Neural cell (in vitro differentiated cells): ENCODE data around the gene JADE2. TPM values are rescaled to one million over a fixed set of nuclear protein-coding genes. Genes with fewer than 3 reads are reported as not detected.

Experiments
- H2AFZ ChIP-seq: fragments of 200-600, 300-800 bp; sonication (generic), shearing (Covaris generic); 2 replicates; pipeline ENCODE4 v1.6.0; 2014; ENCODE audit warnings: low read depth, mild to moderate bottlenecking, antibody characterized with exemption, low read length, moderate library complexity
- H3F3A ChIP-seq: fragments of 200-600 bp; shearing (Covaris generic); 2 replicates; pipeline ENCODE4 v1.6.1; 2016; ENCODE audit warnings: mild to moderate bottlenecking, moderate library complexity, mixed read lengths, antibody characterized with exemption, low read length; ENCODE audit not compliant: insufficient read depth, poor library complexity, severe bottlenecking
- H3K27ac ChIP-seq: fragments of 200-600, 300-800 bp; sonication (generic), shearing (Covaris generic); 2 replicates; pipeline ENCODE4 v1.5.1; 2014; ENCODE audit warnings: mild to moderate bottlenecking, low read length, moderate library complexity
- H3K27me3 ChIP-seq: fragments of 300-800, 200-600 bp; sonication (generic), shearing (Covaris generic); 2 replicates; pipeline ENCODE4 v1.6.0; 2014; ENCODE audit warnings: mild to moderate bottlenecking, low read depth, low read length, moderate library complexity; ENCODE audit not compliant: insufficient read depth
- H3K36me3 ChIP-seq: fragments of 300-800, 200-600 bp; sonication (generic), shearing (Covaris generic); 2 replicates; pipeline ENCODE4 v1.5.1; 2014; ENCODE audit warnings: mild to moderate bottlenecking, antibody characterized with exemption, low read length, moderate library complexity; ENCODE audit not compliant: insufficient read depth
- H3K4me2 ChIP-seq: fragments of 300-800, 200-600 bp; sonication (generic), shearing (Covaris generic); 2 replicates; pipeline ENCODE4 v1.6.0; 2014; ENCODE audit warnings: mild to moderate bottlenecking, low read length
- H3K4me3 ChIP-seq: fragments of 300-800, 200-600 bp; sonication (generic), shearing (Covaris generic); 2 replicates; pipeline ENCODE4 v1.5.1; 2014; ENCODE audit warnings: mild to moderate bottlenecking, low read length, moderate library complexity
- H3K79me2 ChIP-seq: fragments of 200-600 bp; shearing (Covaris generic); replicated peaks from 2 replicates; pipeline ENCODE4 v1.6.0; 2014; ENCODE audit warnings: mild to moderate bottlenecking, low read length, moderate library complexity; ENCODE audit not compliant: insufficient read depth
- H3K9ac ChIP-seq: fragments of 300-800, 200-600 bp; sonication (generic), shearing (Covaris generic); 2 replicates; pipeline ENCODE4 v1.6.1; 2016; ENCODE audit warnings: mild to moderate bottlenecking, low read length, mixed read lengths
- H3K9me2 ChIP-seq: fragments of 200-600 bp; shearing (Covaris generic); 2 replicates; pipeline ENCODE4 v1.6.1; 2016; ENCODE audit warnings: mild to moderate bottlenecking, low read length, mixed read lengths; ENCODE audit not compliant: insufficient read depth
- H3K9me3 ChIP-seq: fragments of 200-600, 300-800 bp; sonication (generic), shearing (Covaris generic); 2 replicates; pipeline ENCODE4 v1.6.1; 2016; ENCODE audit warnings: mild to moderate bottlenecking, mixed run types, low read length, moderate library complexity, mixed read lengths
- H4K20me1 ChIP-seq: fragments of 200-600 bp; shearing (Covaris generic); 2 replicates; pipeline ENCODE4 v1.6.1; 2016; ENCODE audit warnings: mild to moderate bottlenecking, mixed run types; ENCODE audit not compliant: insufficient read depth
- CTCF ChIP-seq: fragments of 450-650 bp; IDR thresholded peaks from 2 replicates; pipeline ENCODE4 v1.5.1; 2014; ENCODE audit warnings: antibody characterized with exemption, mild to moderate bottlenecking, moderate library complexity; ENCODE audit not compliant: poor library complexity, severe bottlenecking
- EP300 ChIP-seq: fragments of 450-650 bp; conservative IDR thresholded peaks from 2 replicates; pipeline ENCODE4 v1.6.1; 2014; ENCODE audit warnings: antibody characterized with exemption, mild to moderate bottlenecking, moderate library complexity; ENCODE audit not compliant: poor library complexity, severe bottlenecking
- EZH2 ChIP-seq: fragments of 200-600, 300-800 bp; shearing (Covaris generic), sonication (generic); IDR thresholded peaks from 2 replicates; pipeline ENCODE4 v1.6.1; 2014; ENCODE audit warnings: antibody characterized with exemption, low read length, borderline replicate concordance, mild to moderate bottlenecking; ENCODE audit not compliant: insufficient read depth, poor library complexity, severe bottlenecking
- MXI1 ChIP-seq: fragments of 450-650 bp; conservative IDR thresholded peaks from 2 replicates; pipeline ENCODE4 v1.6.1; 2014; ENCODE audit warnings: antibody characterized with exemption, mild to moderate bottlenecking; ENCODE audit not compliant: poor library complexity, severe bottlenecking
- POLR2AphosphoS5 ChIP-seq: IDR thresholded peaks from 2 replicates; pipeline ENCODE4 v1.6.1; 2012
- RAD21 ChIP-seq: fragments of 450-650 bp; conservative IDR thresholded peaks from 2 replicates; pipeline ENCODE4 v1.6.1; 2014; ENCODE audit warnings: antibody characterized with exemption, mild to moderate bottlenecking, moderate library complexity
- REST ChIP-seq: IDR thresholded peaks from 2 replicates; pipeline ENCODE4 v1.6.1; 2012; ENCODE audit warnings: borderline replicate concordance
- SMC3 ChIP-seq: fragments of 450-650 bp; conservative IDR thresholded peaks from 2 replicates; pipeline ENCODE4 v1.6.1; 2014; ENCODE audit warnings: antibody characterized with exemption, mild to moderate bottlenecking, moderate library complexity; ENCODE audit not compliant: poor library complexity
- TAF1 ChIP-seq: IDR thresholded peaks from 2 replicates; pipeline ENCODE4 v1.6.1; 2012; ENCODE audit warnings: low read depth
- polyA plus RNA-seq: library from polyadenylated mRNA; depleted of rRNA; stranded (reverse); fragments of >200 nt; gene quantifications from 2 replicates; pipeline ENCODE4 v1.2.3, GENCODE V29; 2014

JADE2 gene
- polyA plus RNA-seq, 1 donor from 2014 or later, result 1.9 TPM

- H3K4me2 ChIP-seq, result no peak overlapping the region
- no peak overlapping the region for H3K9ac ChIP-seq
- no peak overlapping the region for H2AFZ ChIP-seq
- no peaks in the 10 kb centered on the region for H4K20me1 ChIP-seq
- H3F3A ChIP-seq, result no peaks in the 10 kb centered on the region
- H3K9me3 ChIP-seq, result no peaks in the 10 kb centered on the region
- no peaks in the 10 kb centered on the region for H3K36me3 ChIP-seq
- TF ChIP-seq SMC3 (no peak), TAF1 (no peak), CTCF (no peak), REST (no peak), MXI1 (no peak), EP300 (no peak), POLR2AphosphoS5 (no peak), EZH2 (no peak), RAD21 (no peak)
- no peak overlapping the region for H3K27ac ChIP-seq
- no peak overlapping the region for H3K4me3 ChIP-seq
- H3K9me2 ChIP-seq, result no peaks in the 10 kb centered on the region
- no peaks in the 10 kb centered on the region for H3K79me2 ChIP-seq
- no peaks in the 10 kb centered on the region for H3K27me3 ChIP-seq
Observed at GRCh38 chr5:134564396-134564795, 38.9 kb downstream of the JADE2 start.

GRCh38 chr5:134565791-134566740, 40.6 kb downstream of the JADE2 start:
- Histone ChIP-seq H3F3A (no peaks in the 10 kb centered on the region), H3K9me3 (no peaks in the 10 kb centered on the region), H3K4me2 (no peak overlapping the region), H3K79me2 (no peaks in the 10 kb centered on the region), H2AFZ (no peak overlapping the region), H3K36me3 (no peaks in the 10 kb centered on the region), H3K4me3 (no peak overlapping the region), H4K20me1 (no peaks in the 10 kb centered on the region), H3K27ac (no peak overlapping the region), H3K27me3 (no peaks in the 10 kb centered on the region), H3K9me2 (no peaks in the 10 kb centered on the region), H3K9ac (no peak overlapping the region)
- TF ChIP-seq POLR2AphosphoS5, result no peak
- TF ChIP-seq SMC3, result no peak
- TF ChIP-seq EZH2, result no peak
- TF ChIP-seq RAD21, result no peak
- no peak for TF ChIP-seq TAF1
